Medulla oblongata (tissue), 1 donor: ENCODE data around the gene PMPCA.
"Not testable (repeated sequence)": the region's sequence is repeated elsewhere in the genome, so short reads cannot be mapped to it uniquely, and the experiment has no call there.

Experiments used
- DNase-seq: peaks from one replicate; pipeline ENCODE4 v3.0.0-alpha.2; 2015; ENCODE audit errors: extremely low spot score

The PMPCA gene

GRCh38 chr9:136394312-136395019 is 16.0 kb upstream of the PMPCA start:
- no peak for DNase-seq

DNA sequence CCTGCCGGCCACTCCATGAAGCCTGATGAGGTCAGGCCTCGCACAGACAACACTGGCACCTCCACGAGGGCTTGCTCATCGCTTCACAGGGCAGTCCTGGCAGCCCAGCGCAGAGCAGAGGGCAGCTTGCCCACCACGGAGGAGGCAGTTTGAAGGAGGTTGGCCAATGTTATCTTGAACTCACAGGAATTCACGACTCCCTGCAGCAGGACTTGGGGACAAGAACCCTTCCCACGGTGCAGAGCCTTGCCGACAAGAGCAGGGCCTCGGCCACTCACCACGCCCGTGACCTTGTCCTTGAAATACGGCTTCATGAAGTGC is 15.5 kb upstream of the PMPCA start:
- no peak for DNase-seq

DNA sequence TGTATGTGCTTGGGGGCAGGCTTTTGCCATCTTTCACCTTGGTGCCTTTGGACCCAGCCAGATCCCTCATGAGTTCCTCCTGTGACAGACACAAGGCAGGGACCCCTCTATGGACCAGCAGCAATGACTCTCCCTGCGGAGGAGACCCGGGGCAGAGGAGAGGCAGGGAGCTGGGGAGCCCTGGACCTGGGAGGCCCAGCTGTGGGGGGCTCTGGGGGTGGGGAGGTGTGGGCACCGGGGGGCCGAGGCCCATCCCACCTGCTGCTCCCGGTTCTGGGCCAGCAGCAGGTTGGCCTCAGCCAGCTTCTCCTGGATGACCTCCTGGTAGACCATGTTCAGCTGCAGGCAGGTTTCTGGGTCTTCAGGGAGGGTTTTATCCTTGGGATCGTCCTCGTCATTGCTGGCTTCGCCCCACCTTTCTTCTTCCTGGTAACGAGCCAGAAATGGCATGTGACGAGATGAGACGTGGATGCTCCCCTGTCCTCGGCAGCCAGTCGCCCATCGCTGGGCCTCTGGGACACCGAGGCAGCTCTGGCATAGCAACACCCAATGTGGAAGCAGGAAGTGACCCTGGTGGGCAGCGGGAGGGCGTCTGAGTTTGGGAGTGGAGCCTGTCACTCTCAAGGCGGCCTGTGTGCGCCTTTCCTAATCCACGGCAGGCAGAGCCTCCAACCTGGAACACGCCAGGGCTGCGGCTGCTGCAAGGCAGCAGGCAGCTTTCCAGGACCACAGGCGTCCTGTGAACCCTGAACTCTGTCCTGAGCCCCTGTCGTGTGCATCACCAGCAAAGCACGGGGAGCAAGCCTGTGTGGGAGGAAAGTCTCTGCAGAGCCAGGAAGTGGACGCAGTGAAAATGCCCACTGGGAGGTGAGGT is 14.9 kb upstream of the PMPCA start:
- DNase-seq = no peak

DNA sequence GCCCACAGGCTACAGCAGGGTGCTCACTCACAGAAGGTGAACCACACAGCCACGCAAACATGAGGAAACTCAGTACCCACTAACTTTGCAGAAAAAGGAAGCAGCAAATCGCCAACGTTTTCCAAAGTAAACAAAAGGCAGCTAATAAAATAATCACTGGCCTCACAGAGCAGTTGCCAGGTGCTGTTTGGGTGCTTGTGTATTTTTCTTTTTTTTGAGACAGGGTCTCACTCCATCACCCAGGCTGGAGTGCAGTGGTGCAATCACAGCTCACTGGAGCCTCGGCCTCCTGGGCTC is 14.3 kb upstream of the PMPCA start:
- no peak for DNase-seq

GRCh38 chr9:136397643-136398042 is 12.8 kb upstream of the PMPCA start:
- no peak for DNase-seq

DNA sequence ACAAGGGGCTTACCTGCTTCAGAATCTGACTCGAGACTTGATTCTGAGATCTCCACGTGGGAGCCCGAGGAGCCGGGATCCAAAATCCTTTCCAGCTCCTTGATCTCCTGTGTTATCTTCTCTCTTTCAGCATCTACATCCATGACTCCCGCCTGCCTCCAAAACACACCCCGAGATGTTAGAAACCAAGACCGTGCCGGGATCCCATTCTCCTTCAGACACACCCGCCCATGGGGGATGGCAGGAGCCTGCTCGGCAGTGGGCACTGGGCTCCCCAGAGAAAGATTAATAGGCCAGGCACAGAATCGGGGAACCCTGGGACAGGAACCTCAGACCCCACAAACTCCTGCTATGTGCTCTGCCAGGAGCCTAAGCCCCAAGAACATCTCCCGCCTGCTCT is 12.2 kb upstream of the PMPCA start:
- no peak for DNase-seq

GRCh38 chr9:136399176-136400037 is 11.1 kb upstream of the PMPCA start:
- DNase-seq = no peak

DNA sequence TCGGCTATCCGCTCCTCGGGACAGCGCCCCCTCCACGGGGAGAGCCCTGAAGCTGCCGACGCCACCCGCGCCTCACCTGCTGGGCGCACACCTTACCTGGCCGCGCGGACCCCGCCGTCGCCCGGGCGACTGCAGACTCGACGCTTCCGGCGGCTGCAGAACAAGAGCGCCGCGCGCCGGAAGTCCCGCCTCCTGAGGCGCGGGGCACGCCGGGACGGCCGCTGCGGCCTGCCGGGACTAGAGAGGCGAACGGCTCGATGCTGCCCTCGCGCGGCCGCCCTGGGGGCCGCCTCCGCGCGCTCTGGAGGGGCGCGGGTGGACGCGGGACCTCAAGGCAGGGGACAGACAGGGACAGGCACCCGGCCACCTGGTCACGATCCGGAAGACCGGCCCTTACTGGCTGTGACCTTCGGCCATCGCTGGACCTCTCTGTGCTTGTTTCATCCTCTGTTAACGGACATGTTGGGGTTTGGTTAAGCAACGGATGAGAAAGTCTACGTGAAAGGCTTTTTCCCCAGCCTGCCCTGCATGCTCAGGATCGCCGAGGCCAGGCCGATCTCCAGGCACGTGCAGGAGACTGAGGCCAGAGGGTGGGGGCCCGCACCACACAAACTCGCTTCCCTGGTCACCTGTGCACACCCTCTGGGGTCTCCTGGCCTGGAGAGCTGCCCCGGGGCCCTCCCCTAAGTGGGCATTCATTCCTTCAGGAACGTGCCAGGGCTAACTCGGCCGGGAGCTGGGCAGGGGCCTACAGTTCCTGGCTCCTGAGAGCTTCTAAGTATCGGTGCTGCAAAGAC is 10.2 kb upstream of the PMPCA start, which contains the start of gene SNAPC4:
Gene SNAPC4 (minus strand): TSS at position 133 of the 797 bp plus-strand sequence. CDS start 1,742 bp downstream, outside the sequence.
- peak; percentile 85 for DNase-seq

- no peak for DNase-seq
Measured at GRCh38 chr9:136401173-136401922, 9.1 kb upstream of the PMPCA start.

- DNase-seq = no peak
Measured at GRCh38 chr9:136402067-136402466, 8.4 kb upstream of the PMPCA start.

DNA sequence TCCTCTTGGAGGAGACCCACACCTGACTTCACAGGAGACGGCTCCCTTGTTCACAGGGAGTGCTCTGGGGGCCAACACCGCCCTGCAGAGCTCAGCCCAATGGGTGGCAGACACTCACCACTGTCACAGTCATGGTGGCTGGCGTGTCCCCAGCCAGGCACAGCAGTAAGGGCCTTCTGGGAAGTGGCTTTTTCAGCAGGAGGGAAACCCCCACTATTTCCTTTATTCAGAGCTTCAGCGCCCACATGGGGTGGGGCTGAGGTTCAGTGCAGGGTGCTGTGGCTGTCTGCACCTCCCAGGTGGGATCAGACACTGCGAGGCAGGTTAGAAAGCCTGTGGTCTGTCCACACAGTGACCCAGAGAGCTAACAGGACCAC is 6.9 kb upstream of the PMPCA start:
- no peak for DNase-seq

DNA sequence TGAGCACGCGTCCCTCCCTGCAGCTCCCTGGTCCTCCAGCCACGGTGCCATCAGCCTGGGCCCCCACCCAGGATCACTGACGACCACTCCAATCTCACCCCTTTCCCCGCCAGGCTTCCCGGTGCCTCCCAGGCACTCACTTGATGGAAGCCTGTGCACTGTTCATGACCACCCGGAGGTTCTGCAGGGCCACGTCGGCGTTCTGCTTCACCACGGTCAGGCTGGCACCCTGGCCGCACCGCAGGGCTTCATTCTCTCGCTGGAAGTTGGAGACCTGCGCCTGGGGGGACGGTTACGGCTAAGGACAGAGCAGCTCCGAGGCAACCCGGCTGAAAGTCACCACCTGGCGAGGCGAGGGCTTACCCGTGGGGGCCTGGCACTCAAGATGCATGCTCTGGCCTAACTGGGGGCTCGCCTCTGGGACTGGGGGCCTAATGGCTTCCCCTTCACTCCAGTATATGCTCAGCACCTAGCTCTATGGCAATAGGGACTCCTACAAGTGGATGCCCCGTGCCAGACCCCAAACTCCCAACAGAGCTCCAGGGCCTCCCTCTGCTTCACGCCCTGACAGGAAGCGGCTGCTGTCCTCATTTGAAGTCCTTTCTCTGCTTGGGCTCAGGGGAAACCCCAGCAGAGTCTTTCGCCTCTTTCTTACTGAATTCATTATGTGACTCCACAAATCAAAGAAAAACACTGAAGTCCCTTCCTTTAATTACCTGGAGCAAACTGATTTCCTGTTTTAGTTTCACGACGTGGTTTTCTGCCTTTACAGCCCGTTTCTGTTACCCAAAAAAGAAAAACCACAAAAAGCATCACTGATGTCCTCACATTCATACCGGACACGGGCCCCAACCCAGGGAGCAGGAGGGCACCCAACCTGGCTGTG is 6.3 kb upstream of the PMPCA start:
- no peak for DNase-seq

- DNase-seq = no peak
Measured at GRCh38 chr9:136404801-136405136, 5.7 kb upstream of the PMPCA start.

- no peak for DNase-seq
Measured at GRCh38 chr9:136405481-136405880, 5.0 kb upstream of the PMPCA start.

DNA sequence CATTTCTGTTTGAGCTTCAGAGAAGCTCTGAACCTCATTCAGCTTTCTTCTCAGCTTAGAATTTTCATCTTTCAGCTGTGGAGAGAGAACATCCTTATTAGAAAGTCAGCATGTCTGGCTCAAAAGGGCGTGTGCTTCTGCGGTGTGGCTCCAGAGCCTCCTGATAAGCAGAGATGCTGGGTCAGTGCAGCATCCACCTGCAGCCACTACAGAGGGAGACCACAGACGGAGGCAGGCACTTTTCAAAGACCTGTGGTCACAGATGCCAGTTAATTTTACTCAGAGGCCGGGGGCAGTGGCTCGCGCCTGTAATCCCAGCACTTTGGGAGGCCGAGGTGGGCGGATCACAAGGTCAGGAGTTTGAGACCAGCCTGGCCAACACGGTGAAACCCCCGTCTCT is 4.6 kb upstream of the PMPCA start:
- DNase-seq = not testable (repeated sequence)

DNA sequence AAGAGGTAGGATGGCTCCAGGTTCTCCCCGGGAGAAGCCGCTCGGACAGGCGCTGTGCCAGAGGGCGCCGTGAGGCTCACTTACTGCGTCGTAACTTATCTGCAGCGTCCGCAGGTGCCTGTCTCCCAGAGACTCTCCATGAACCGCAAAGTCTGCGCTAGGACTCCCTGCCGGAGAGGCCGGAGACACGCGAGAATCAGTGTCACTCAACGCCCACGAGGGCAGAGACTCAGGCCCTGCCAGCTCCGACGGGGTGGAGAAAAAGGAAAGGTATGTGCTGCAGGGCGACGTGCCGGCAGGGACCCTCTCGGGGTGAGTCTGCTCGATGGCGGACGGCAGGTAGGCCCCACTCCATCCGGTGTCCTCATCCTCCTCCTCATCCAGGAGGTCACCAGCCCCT is 3.4 kb upstream of the PMPCA start:
- DNase-seq = not testable (repeated sequence)

- no peak for DNase-seq
Measured at GRCh38 chr9:136407911-136408310, 2.5 kb upstream of the PMPCA start.

GRCh38 chr9:136409557-136410455 is 652 bp upstream of the PMPCA start:
- peak; percentile 32 for DNase-seq

- DNase-seq = no peak
Measured at GRCh38 chr9:136411378-136411777, 920 bp downstream of the PMPCA start.
